ENCODE results near the gene PABPC1L.

DNA sequence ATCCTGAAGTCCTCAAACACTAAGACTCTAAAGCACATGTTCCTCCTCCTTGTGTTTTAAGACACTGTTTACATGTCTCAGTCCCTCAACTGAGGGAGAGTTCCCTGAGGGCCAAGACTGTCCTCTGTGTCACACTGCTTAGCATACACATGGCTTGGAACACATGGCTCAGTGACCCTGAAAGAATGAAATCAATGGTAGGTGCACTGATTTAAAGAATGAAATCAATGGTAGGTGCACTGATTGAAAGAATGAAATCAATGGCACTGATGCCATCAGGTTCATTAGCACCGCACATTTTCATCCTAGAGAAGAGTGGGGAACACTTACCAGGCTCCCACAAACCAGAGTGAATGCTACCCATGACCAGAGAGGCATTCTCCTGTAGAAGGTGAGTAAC is 40.5 kb downstream of the PABPC1L start:
- TF ChIP-seq SP1 (IDR thresholded peaks at IDR 0.05; ENCODE audit: low read depth) (no peak), POLR2AphosphoS5 (IDR thresholded peaks at IDR 0.05; ENCODE audit: low read depth, low read length) (no peak), EZH2phosphoT487 (IDR thresholded peaks at IDR 0.05; ENCODE audit: borderline replicate concordance) (no peak), CTCF (IDR thresholded peaks at IDR 0.05 in 2 of 3, conservative IDR thresholded peaks at IDR 0.05 in 1 of 3; ENCODE audit: borderline replicate concordance in 1 of 3, insufficient read depth in 1 of 3, low read depth in 2 of 3, low read length in 2 of 3) (no peak), CEBPB (IDR thresholded peaks at IDR 0.05; ENCODE audit: low read depth) (no peak), SRF (IDR thresholded peaks at IDR 0.05; ENCODE audit: low read depth) (no peak), YY1 (IDR thresholded peaks at IDR 0.05; ENCODE audit: extremely low read depth, insufficient replicate concordance, low read depth, low read length) (no peak), SIN3A (IDR thresholded peaks at IDR 0.05; ENCODE audit: low read depth) (no peak), EZH2 (IDR thresholded peaks at IDR 0.05) (no peak), POLR2A (IDR thresholded peaks at IDR 0.05; ENCODE audit: borderline replicate concordance, extremely low read depth, insufficient read depth, insufficient read length) (no peak), ZNF274 (IDR thresholded peaks at IDR 0.05; ENCODE audit: low read depth, low read length) (no peak)
- TF ChIP-seq, protein P1, sequence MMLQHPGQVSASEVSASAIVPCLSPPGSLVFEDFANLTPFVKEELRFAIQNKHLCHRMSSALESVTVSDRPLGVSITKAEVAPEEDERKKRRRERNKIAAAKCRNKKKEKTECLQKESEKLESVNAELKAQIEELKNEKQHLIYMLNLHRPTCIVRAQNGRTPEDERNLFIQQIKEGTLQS (IDR thresholded peaks at IDR 0.05) = no peak
- TF ChIP-seq, protein P2, sequence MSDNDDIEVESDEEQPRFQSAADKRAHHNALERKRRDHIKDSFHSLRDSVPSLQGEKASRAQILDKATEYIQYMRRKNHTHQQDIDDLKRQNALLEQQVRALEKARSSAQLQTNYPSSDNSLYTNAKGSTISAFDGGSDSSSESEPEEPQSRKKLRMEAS (IDR thresholded peaks at IDR 0.05) = no peak

All from HCT116 (cell line).